GM19452 (cell line): ENCODE data around the gene DLG4.

Experiments
- ATAC-seq: cut with Tn5 transposase; IDR thresholded peaks from one replicate; pipeline ENCODE4 v1.9.1; 2021; ENCODE audit not compliant: unreplicated experiment

The DLG4 gene

GRCh38 chr17:7215652-7216180 is 3.9 kb downstream of the DLG4 start:
- ATAC-seq: no peak

- no peak for ATAC-seq
Measured at GRCh38 chr17:7215136-7215638, 4.4 kb downstream of the DLG4 start.

- ATAC-seq: peak; percentile 73
Measured at GRCh38 chr17:7214300-7215135, 5.1 kb downstream of the DLG4 start.

- ATAC-seq: no peak
Measured at GRCh38 chr17:7213895-7214299, 5.7 kb downstream of the DLG4 start.

GRCh38 chr17:7211491-7212273 is 8.0 kb downstream of the DLG4 start:
- no peak for ATAC-seq

GRCh38 chr17:7208754-7209460 is 10.7 kb downstream of the DLG4 start:
- ATAC-seq: no peak

- no peak for ATAC-seq
Measured at GRCh38 chr17:7208027-7208571, 11.5 kb downstream of the DLG4 start.

- ATAC-seq: no peak
Measured at GRCh38 chr17:7207120-7208001, 12.3 kb downstream of the DLG4 start.

- ATAC-seq: no peak
Measured at GRCh38 chr17:7205561-7205960, 14.1 kb downstream of the DLG4 start.

- ATAC-seq: peak; percentile 80
Measured at GRCh38 chr17:7204828-7205461, 14.7 kb downstream of the DLG4 start.

GRCh38 chr17:7204336-7204735 is 15.3 kb downstream of the DLG4 start:
- no peak for ATAC-seq

GRCh38 chr17:7203391-7203790 is 16.2 kb downstream of the DLG4 start:
- no peak for ATAC-seq

GRCh38 chr17:7196651-7197401 is 22.8 kb downstream of the DLG4 start:
- no peak for ATAC-seq

GRCh38 chr17:7195971-7196370 is 23.7 kb downstream of the DLG4 start:
- ATAC-seq: no peak

- no peak for ATAC-seq
Measured at GRCh38 chr17:7192271-7192937, 27.2 kb downstream of the DLG4 start.

GRCh38 chr17:7191571-7192270 is 27.9 kb downstream of the DLG4 start:
- no peak for ATAC-seq

- no peak for ATAC-seq
Measured at GRCh38 chr17:7191069-7191468, 28.6 kb downstream of the DLG4 start.
